ENCODE data around the gene OPN4. TPM values are rescaled to one million over a fixed set of nuclear protein-coding genes. Genes with fewer than 3 reads are reported as not detected.
"Not testable (repeated sequence)": the region's sequence is repeated elsewhere in the genome, so short reads cannot be mapped to it uniquely, and the experiment has no call there.

OPN4 gene
- total and polyA plus RNA-seq, 9 donors = 0.08 TPM; not detected in 8

- WGBS, 3 donors = 75 to 89% (median 83%) methylated on average over 5 of the region's 5 CpGs
- DNase-seq = no peak
- no peak for TF ChIP-seq POLR2A (IDR thresholded peaks at IDR 0.05)
- no peak for TF ChIP-seq EP300 (IDR thresholded peaks at IDR 0.05)
- TF ChIP-seq CTCF (IDR thresholded peaks at IDR 0.05) = no peak
- H3K4me3 ChIP-seq = no peak overlapping the region
- H3K36me3 ChIP-seq = no peaks in the 10 kb centered on the region
- intact Hi-C loops (cut with DNase I) = no loop called here
- H3K27ac ChIP-seq = no peak overlapping the region
- H3K9me3 ChIP-seq = no peaks in the 10 kb centered on the region
- no peaks in the 10 kb centered on the region for H3K4me1 ChIP-seq (ENCODE audit: insufficient read depth)
- no peaks in the 10 kb centered on the region for H3K27me3 ChIP-seq
These were observed 41.3 kb upstream of the OPN4 start for GRCh38 chr10:86613096-86613495.

- intact Hi-C loops (cut with DNase I) = no loop called here
- H3K4me3 ChIP-seq = no peak overlapping the region
- H3K4me1 ChIP-seq (ENCODE audit: insufficient read depth) = no peaks in the 10 kb centered on the region
- H3K9me3 ChIP-seq = no peaks in the 10 kb centered on the region
- no peaks in the 10 kb centered on the region for H3K36me3 ChIP-seq
- no peak for TF ChIP-seq EP300 (IDR thresholded peaks at IDR 0.05)
- no peak for TF ChIP-seq POLR2A (IDR thresholded peaks at IDR 0.05)
- no peaks in the 10 kb centered on the region for H3K27me3 ChIP-seq
- no peak for DNase-seq
- H3K27ac ChIP-seq = no peak overlapping the region
- 76 to 85% (median 80%) methylated on average over 6 of the region's 6 CpGs for WGBS, 3 donors
These were observed 40.4 kb upstream of the OPN4 start for GRCh38 chr10:86613905-86614304.

GRCh38 chr10:86614853-86615252 lies 39.5 kb upstream of the OPN4 start:
- TF ChIP-seq EP300 (IDR thresholded peaks at IDR 0.05) (no peak), POLR2A (IDR thresholded peaks at IDR 0.05) (no peak), CTCF (IDR thresholded peaks at IDR 0.05) (no peak)
- WGBS, 3 donors = 69 to 76% (median 71%) methylated on average over 4 of the region's 4 CpGs
- intact Hi-C loops (cut with DNase I) = no loop called here

GRCh38 chr10:86617278-86617677 lies 37.1 kb upstream of the OPN4 start:
- DNase-seq; H3K27ac ChIP-seq; H3K9me3 ChIP-seq; H3K36me3 ChIP-seq; H3K4me3 ChIP-seq; H3K27me3 ChIP-seq; intact Hi-C loops (cut with DNase I); H3K4me1 ChIP-seq (ENCODE audit: insufficient read depth): not testable (repeated sequence)
- WGBS, 3 donors = 87 to 97% (median 94%) methylated on average over 2 of the region's 2 CpGs

More at GRCh38 chr10:86614853-86615252, 39.5 kb upstream of the OPN4 start:
- Histone ChIP-seq H3K4me3 (no peak overlapping the region), H3K36me3 (no peaks in the 10 kb centered on the region), H3K27ac (no peak overlapping the region), H3K9me3 (no peaks in the 10 kb centered on the region), H3K27me3 (no peaks in the 10 kb centered on the region), H3K4me1 (ENCODE audit: insufficient read depth) (no peaks in the 10 kb centered on the region)
- DNase-seq = no peak

- Histone ChIP-seq H3K27me3 (no peaks in the 10 kb centered on the region), H3K9me3 (no peaks in the 10 kb centered on the region), H3K27ac (no peak overlapping the region), H3K4me3 (no peak overlapping the region), H3K4me1 (ENCODE audit: insufficient read depth) (peaks cover 3% of the 10 kb centered on the region), H3K36me3 (no peaks in the 10 kb centered on the region)
- 93 to 96% (median 94%) methylated on average over 2 of the region's 2 CpGs for WGBS, 3 donors
- no peak for DNase-seq
- TF ChIP-seq CTCF (IDR thresholded peaks at IDR 0.05) (no peak), EP300 (IDR thresholded peaks at IDR 0.05) (no peak), POLR2A (IDR thresholded peaks at IDR 0.05) (no peak)
- intact Hi-C loops (cut with DNase I) = no loop called here
These were observed 26.0 kb upstream of the OPN4 start for GRCh38 chr10:86628311-86628710.

- DNase-seq = no peak
- WGBS, 3 donors = 4 to 19% (median 8%) methylated on average over 2 of the region's 2 CpGs
- Histone ChIP-seq H3K9me3 (no peaks in the 10 kb centered on the region), H3K27me3 (no peaks in the 10 kb centered on the region), H3K36me3 (no peaks in the 10 kb centered on the region), H3K4me3 (no peak overlapping the region), H3K27ac (no peak overlapping the region), H3K4me1 (ENCODE audit: insufficient read depth) (peaks cover 3% of the 10 kb centered on the region)
- TF ChIP-seq CTCF (IDR thresholded peaks at IDR 0.05) (no peak), EP300 (IDR thresholded peaks at IDR 0.05) (no peak), POLR2A (IDR thresholded peaks at IDR 0.05) (no peak)
- intact Hi-C loops (cut with DNase I) = no loop called here
These were observed 24.3 kb upstream of the OPN4 start for GRCh38 chr10:86630079-86630478.

Measured in ovary (tissue), 9 donors.